ENCODE data around the gene PFDN1.

DNA sequence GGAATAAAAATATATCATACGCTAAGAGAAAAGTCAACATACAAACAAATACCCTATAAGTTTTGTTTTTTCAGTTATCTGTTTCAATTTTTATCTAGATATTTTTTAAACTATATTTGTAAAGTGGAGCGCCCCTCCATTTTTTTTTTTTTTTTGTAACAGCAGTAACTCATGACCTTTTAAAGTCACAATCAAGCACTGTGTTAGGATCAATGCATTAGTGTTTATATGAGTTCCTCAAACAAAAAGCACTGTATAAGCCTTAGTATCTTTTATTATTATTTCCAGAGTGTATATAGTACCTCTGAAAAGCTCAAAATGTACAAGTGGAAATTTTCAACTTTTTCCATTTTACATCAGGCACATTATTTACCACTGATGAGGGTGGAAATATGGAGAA is 20.6 kb downstream of the PFDN1 start:
- TF ChIP-seq, protein P1, sequence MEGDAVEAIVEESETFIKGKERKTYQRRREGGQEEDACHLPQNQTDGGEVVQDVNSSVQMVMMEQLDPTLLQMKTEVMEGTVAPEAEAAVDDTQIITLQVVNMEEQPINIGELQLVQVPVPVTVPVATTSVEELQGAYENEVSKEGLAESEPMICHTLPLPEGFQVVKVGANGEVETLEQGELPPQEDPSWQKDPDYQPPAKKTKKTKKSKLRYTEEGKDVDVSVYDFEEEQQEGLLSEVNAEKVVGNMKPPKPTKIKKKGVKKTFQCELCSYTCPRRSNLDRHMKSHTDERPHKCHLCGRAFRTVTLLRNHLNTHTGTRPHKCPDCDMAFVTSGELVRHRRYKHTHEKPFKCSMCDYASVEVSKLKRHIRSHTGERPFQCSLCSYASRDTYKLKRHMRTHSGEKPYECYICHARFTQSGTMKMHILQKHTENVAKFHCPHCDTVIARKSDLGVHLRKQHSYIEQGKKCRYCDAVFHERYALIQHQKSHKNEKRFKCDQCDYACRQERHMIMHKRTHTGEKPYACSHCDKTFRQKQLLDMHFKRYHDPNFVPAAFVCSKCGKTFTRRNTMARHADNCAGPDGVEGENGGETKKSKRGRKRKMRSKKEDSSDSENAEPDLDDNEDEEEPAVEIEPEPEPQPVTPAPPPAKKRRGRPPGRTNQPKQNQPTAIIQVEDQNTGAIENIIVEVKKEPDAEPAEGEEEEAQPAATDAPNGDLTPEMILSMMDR (IDR thresholded peaks at IDR 0.05; ENCODE audit: low read length) = no peak
- TF ChIP-seq EZH2 (IDR thresholded peaks at IDR 0.05; ENCODE audit: borderline replicate concordance, low read length) = no peak
